ENCODE measurements around the gene NRXN3.

- TF ChIP-seq CTCF (IDR thresholded peaks at IDR 0.05), result no peak
- TF ChIP-seq POLR2AphosphoS5 (IDR thresholded peaks at IDR 0.05), result no peak
- TF ChIP-seq EP300 (IDR thresholded peaks at IDR 0.05), result no peak
- TF ChIP-seq POLR2A (IDR thresholded peaks at IDR 0.05), result no peak
Observed at GRCh38 chr14:79443602-79444001, 1273.4 kb downstream of the NRXN3 start.

Data from stomach (tissue), 4 donors.